Endothelial cell of umbilical vein (primary cell): ENCODE measurements around the gene FAM53B.

ENCODE experiments used
- EZH2 ChIP-seq: IDR thresholded peaks from 2 replicates; pipeline ENCODE4 v1.6.1; 2012; ENCODE audit warnings: borderline replicate concordance, low read depth, mild to moderate bottlenecking, moderate library complexity, low read length, inconsistent platforms; ENCODE audit not compliant: severe bottlenecking
- FOS ChIP-seq: IDR thresholded peaks from 2 replicates; pipeline ENCODE4 v1.6.1; 2011; ENCODE audit warnings: mild to moderate bottlenecking, low read length, moderate library complexity, borderline replicate concordance; ENCODE audit not compliant: insufficient read depth
- GATA2 ChIP-seq: IDR thresholded peaks from 2 replicates; pipeline ENCODE4 v1.7.0; 2011; ENCODE audit warnings: low read depth, mild to moderate bottlenecking, moderate library complexity, mixed read lengths, low read length; ENCODE audit not compliant: insufficient read length, insufficient read depth
- JUN ChIP-seq: IDR thresholded peaks from 2 replicates; pipeline ENCODE4 v1.6.1; 2011; ENCODE audit warnings: borderline replicate concordance, low read depth; ENCODE audit not compliant: insufficient read length, insufficient read depth
- MYC ChIP-seq: IDR thresholded peaks from one replicate; pipeline ENCODE4 v1.6.1; 2011; ENCODE audit warnings: mild to moderate bottlenecking, low read depth, low read length
- POLR2A ChIP-seq: IDR thresholded peaks from 2 replicates; pipeline ENCODE4 v1.6.1; 2012; ENCODE audit warnings: low read depth, mild to moderate bottlenecking, control low read depth, low read length
- POLR2AphosphoS5 ChIP-seq: IDR thresholded peaks from 2 replicates; pipeline ENCODE4 v1.6.1; 2012; ENCODE audit warnings: low read depth, mild to moderate bottlenecking, control low read depth, low read length, moderate library complexity; ENCODE audit not compliant: insufficient read depth
- TF ChIP-seq, protein P1 (sequence below), 2 donors: IDR thresholded peaks; 1 replicate in 1 of 2; 2 replicates in 1 of 2; pipeline ENCODE4 v1.5.1; 2011; ENCODE audit warnings: low read length in 2 of 2, mild to moderate bottlenecking in 2 of 2, moderate library complexity in 2 of 2, control low read depth in 1 of 2, inconsistent platforms in 1 of 2, low read depth in 1 of 2; ENCODE audit not compliant: insufficient read depth in 1 of 2; ENCODE audit errors: extremely low read depth in 1 of 2
- TF ChIP-seq, protein P2 (sequence below): IDR thresholded peaks from 2 replicates; pipeline ENCODE4 v1.6.1; 2011; ENCODE audit not compliant: insufficient read depth, insufficient read length

DNA sequence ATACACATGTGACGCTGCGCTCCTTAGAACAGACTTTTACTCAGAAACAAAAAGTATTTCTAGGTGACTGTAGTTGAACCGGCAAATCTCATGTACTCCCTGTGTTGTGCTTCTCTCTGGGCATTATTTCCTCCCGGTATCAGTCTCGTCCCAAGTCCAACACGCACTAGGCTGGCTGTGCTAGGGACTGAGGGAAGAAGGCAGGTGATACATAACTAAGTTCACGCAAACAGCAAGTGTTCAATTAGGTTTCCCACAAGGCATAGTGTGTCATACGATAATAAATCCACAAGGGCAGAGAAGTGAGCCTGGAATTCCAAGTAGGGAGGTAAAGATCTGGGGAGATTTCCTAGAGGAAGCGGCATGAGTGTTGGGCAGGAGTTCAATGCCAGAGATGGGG lies 20.4 kb downstream of the FAM53B start:
- TF ChIP-seq EZH2 = no peak
- TF ChIP-seq, protein P1, sequence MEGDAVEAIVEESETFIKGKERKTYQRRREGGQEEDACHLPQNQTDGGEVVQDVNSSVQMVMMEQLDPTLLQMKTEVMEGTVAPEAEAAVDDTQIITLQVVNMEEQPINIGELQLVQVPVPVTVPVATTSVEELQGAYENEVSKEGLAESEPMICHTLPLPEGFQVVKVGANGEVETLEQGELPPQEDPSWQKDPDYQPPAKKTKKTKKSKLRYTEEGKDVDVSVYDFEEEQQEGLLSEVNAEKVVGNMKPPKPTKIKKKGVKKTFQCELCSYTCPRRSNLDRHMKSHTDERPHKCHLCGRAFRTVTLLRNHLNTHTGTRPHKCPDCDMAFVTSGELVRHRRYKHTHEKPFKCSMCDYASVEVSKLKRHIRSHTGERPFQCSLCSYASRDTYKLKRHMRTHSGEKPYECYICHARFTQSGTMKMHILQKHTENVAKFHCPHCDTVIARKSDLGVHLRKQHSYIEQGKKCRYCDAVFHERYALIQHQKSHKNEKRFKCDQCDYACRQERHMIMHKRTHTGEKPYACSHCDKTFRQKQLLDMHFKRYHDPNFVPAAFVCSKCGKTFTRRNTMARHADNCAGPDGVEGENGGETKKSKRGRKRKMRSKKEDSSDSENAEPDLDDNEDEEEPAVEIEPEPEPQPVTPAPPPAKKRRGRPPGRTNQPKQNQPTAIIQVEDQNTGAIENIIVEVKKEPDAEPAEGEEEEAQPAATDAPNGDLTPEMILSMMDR (IDR thresholded peaks at IDR 0.05; ENCODE audit: extremely low read depth in 1 of 2, insufficient read depth in 1 of 2, low read depth in 1 of 2, low read length in 2 of 2) = no peak
- TF ChIP-seq MYC = no peak
- no peak for TF ChIP-seq POLR2A
- no peak for TF ChIP-seq FOS
- TF ChIP-seq POLR2AphosphoS5 = no peak
- TF ChIP-seq, protein P2, sequence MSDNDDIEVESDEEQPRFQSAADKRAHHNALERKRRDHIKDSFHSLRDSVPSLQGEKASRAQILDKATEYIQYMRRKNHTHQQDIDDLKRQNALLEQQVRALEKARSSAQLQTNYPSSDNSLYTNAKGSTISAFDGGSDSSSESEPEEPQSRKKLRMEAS = no peak
- TF ChIP-seq JUN = no peak
- no peak for TF ChIP-seq GATA2
